Smooth muscle cell (in vitro differentiated cells): ENCODE results near the gene HIPK2. TPM values are rescaled to one million over a fixed set of nuclear protein-coding genes. Genes with fewer than 3 reads are reported as not detected.

Source experiments
- DNase-seq: peaks from one replicate; lab custom pipeline; 2025; ENCODE audit not compliant: unreplicated experiment; lab: John Stamatoyannopoulos, UW
- H2AFZ ChIP-seq: fragments of 200-600 bp; sonication (generic); 2 replicates; pipeline ENCODE4 v1.6.0; 2016; ENCODE audit warnings: antibody characterized with exemption, low read depth, mild to moderate bottlenecking
- H3F3A ChIP-seq: fragments of 200-600 bp; sonication (generic); 2 replicates; pipeline ENCODE4 v1.6.0; 2017; ENCODE audit warnings: antibody characterized with exemption, low read depth
- H3K27ac ChIP-seq: fragments of 200-600 bp; sonication (generic); 2 replicates; pipeline ENCODE4 v1.5.1; 2016; ENCODE audit warnings: low read depth, mild to moderate bottlenecking
- H3K27me3 ChIP-seq: fragments of 200-600 bp; sonication (generic); 2 replicates; pipeline ENCODE4 v1.6.1; 2016; ENCODE audit warnings: low read depth, mild to moderate bottlenecking
- H3K36me3 ChIP-seq: fragments of 200-600 bp; sonication (generic); 2 replicates; pipeline ENCODE4 v1.5.1; 2016; ENCODE audit warnings: low read depth
- H3K4me1 ChIP-seq: fragments of 200-600 bp; sonication (generic); 2 replicates; pipeline ENCODE4 v1.5.1; 2016; ENCODE audit warnings: low read depth
- H3K4me2 ChIP-seq: fragments of 200-600 bp; sonication (generic); 2 replicates; pipeline ENCODE4 v1.6.0; 2016; ENCODE audit warnings: mild to moderate bottlenecking
- H3K4me3 ChIP-seq: fragments of 200-600 bp; sonication (generic); 2 replicates; pipeline ENCODE4 v1.5.1; 2016; ENCODE audit warnings: mild to moderate bottlenecking
- H3K79me2 ChIP-seq: fragments of 200-600 bp; sonication (generic); 2 replicates; pipeline ENCODE4 v1.6.0; 2016; ENCODE audit warnings: low read depth, mild to moderate bottlenecking
- H3K9ac ChIP-seq: fragments of 200-600 bp; sonication (generic); 2 replicates; pipeline ENCODE4 v1.6.0; 2016; ENCODE audit warnings: low read depth
- H3K9me3 ChIP-seq: fragments of 200-600 bp; sonication (generic); replicated peaks from 2 replicates; pipeline ENCODE4 v1.5.1; 2016; ENCODE audit warnings: low read depth
- H4K20me1 ChIP-seq: fragments of 200-600 bp; sonication (generic); 2 replicates; pipeline ENCODE4 v1.6.0; 2016; ENCODE audit warnings: low read depth
- WGBS: methylation state at CpG from one replicate; pipeline ENCODE4 v1.1.7; 2016; ENCODE audit warnings: low lambda C conversion rate; 5-methylcytosine and 5-hydroxymethylcytosine counted together
- polyA plus RNA-seq: library from polyadenylated mRNA; unstranded; fragments of >200 nt; fragmentation: Nextera tagmentation; extraction: Ambion mirVana; gene quantifications from 2 replicates; pipeline ENCODE4 v1.2.1, GENCODE V29; 2016
- total RNA-seq: library from RNA; depleted of rRNA; stranded (reverse); fragments of >200 nt; gene quantifications from 2 replicates; pipeline ENCODE4 v1.2.3, GENCODE V29; 2014
- TF ChIP-seq, protein P1 (sequence below): fragments of 200-600 bp; sonication (generic); IDR thresholded peaks from 2 replicates; pipeline ENCODE4 v1.5.1; 2017; ENCODE audit warnings: borderline replicate concordance, mild to moderate bottlenecking, antibody characterized with exemption; ENCODE audit not compliant: insufficient read depth, poor library complexity, severe bottlenecking

The HIPK2 gene
- total and polyA plus RNA-seq, 2 experiments from 2014 or later: 3.0 to 11.2 TPM

DNA sequence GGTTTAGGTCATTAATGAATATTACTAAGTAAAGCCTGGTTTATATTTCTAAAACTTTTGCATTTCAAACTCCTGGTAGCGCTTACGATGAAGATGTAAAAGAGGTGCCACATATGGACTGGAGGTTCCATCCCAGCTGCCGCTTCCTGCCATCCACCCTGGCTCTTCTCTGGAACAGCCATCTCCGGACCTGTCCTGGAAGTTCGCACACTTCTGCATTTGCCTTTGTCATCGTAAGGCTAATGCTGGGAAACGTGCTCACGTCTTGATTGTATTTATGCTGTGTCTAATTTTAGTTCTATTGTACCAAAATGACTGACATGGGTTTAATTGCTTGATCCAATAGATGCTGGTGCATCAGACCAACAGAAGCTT, 103.1 kb downstream of the HIPK2 start:
- Histone ChIP-seq H3K4me1 (peaks cover 3% of the 10 kb centered on the region), H3K79me2 (no peaks in the 10 kb centered on the region), H3K4me2 (no peak overlapping the region), H3K9ac (no peak overlapping the region), H3K27me3 (no peaks in the 10 kb centered on the region), H3K36me3 (no peaks in the 10 kb centered on the region), H3K9me3 (no peaks in the 10 kb centered on the region), H3K4me3 (no peak overlapping the region), H4K20me1 (no peaks in the 10 kb centered on the region), H3K27ac (no peak overlapping the region), H3F3A (peaks cover 2% of the 10 kb centered on the region), H2AFZ (no peak overlapping the region)
- 74% methylated on average over 8 of the region's 8 CpGs for WGBS
- no peak for DNase-seq
- TF ChIP-seq, protein P1, sequence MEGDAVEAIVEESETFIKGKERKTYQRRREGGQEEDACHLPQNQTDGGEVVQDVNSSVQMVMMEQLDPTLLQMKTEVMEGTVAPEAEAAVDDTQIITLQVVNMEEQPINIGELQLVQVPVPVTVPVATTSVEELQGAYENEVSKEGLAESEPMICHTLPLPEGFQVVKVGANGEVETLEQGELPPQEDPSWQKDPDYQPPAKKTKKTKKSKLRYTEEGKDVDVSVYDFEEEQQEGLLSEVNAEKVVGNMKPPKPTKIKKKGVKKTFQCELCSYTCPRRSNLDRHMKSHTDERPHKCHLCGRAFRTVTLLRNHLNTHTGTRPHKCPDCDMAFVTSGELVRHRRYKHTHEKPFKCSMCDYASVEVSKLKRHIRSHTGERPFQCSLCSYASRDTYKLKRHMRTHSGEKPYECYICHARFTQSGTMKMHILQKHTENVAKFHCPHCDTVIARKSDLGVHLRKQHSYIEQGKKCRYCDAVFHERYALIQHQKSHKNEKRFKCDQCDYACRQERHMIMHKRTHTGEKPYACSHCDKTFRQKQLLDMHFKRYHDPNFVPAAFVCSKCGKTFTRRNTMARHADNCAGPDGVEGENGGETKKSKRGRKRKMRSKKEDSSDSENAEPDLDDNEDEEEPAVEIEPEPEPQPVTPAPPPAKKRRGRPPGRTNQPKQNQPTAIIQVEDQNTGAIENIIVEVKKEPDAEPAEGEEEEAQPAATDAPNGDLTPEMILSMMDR: no peak

- WGBS: 93% methylated on average over 10 of the region's 10 CpGs
- Histone ChIP-seq H3K4me1 (peaks cover 5% of the 10 kb centered on the region), H3K27ac (no peak overlapping the region), H2AFZ (no peak overlapping the region), H3K9me3 (no peaks in the 10 kb centered on the region), H3K27me3 (no peaks in the 10 kb centered on the region), H3F3A (no peaks in the 10 kb centered on the region), H3K4me3 (no peak overlapping the region), H3K36me3 (no peaks in the 10 kb centered on the region), H3K9ac (no peak overlapping the region), H3K79me2 (no peaks in the 10 kb centered on the region), H4K20me1 (no peaks in the 10 kb centered on the region), H3K4me2 (no peak overlapping the region)
- TF ChIP-seq, protein P1: no peak
- no peak for DNase-seq
Measured at GRCh38 chr7:139674341-139674740, 103.5 kb downstream of the HIPK2 start.

GRCh38 chr7:139673762-139674161, 104.0 kb downstream of the HIPK2 start:
- Histone ChIP-seq H3K9me3 (no peaks in the 10 kb centered on the region), H3K9ac (no peak overlapping the region), H3K4me2 (no peak overlapping the region), H3K27ac (no peak overlapping the region), H3F3A (peaks cover 5% of the 10 kb centered on the region), H3K4me3 (no peak overlapping the region), H3K36me3 (no peaks in the 10 kb centered on the region), H2AFZ (no peak overlapping the region), H3K27me3 (no peaks in the 10 kb centered on the region), H3K79me2 (no peaks in the 10 kb centered on the region), H4K20me1 (peaks cover 5% of the 10 kb centered on the region), H3K4me1 (peaks cover 10% of the 10 kb centered on the region)
- no peak for DNase-seq
- 94% methylated on average over 6 of the region's 6 CpGs for WGBS
- TF ChIP-seq, protein P1: no peak

DNA sequence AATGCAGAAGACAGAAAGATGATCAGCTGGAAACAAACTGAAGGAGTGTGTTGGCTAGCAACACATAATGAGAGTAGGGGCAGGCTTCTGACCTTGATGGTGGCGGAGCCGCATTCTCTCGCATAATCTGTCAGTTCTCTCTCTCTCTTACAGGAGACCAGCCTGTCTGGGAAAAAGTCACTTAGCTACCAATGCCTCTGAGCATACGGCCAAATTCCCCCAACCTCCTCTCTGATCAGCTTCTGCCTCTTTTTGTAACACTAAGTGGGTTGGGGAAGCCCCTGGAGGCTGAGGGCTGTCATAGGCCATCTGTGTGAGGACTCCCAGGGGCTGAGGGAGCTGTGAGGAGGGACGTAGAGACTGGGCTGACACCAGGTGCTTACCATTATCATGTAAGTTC, 104.6 kb downstream of the HIPK2 start:
- Histone ChIP-seq H3K4me1 (peaks cover 10% of the 10 kb centered on the region), H3K27me3 (no peaks in the 10 kb centered on the region), H2AFZ (no peak overlapping the region), H3K27ac (no peak overlapping the region), H3K9me3 (no peaks in the 10 kb centered on the region), H3K4me2 (no peak overlapping the region), H3K36me3 (no peaks in the 10 kb centered on the region), H3K9ac (no peak overlapping the region), H3K4me3 (no peak overlapping the region), H3F3A (peaks cover 5% of the 10 kb centered on the region), H4K20me1 (peaks cover 7% of the 10 kb centered on the region), H3K79me2 (no peaks in the 10 kb centered on the region)
- 75% methylated on average over 5 of the region's 5 CpGs for WGBS
- no peak for DNase-seq
- TF ChIP-seq, protein P1: no peak
